Brain microvascular endothelial cell (primary cell): Measurements from ENCODE around the gene BDKRB2.

ENCODE experiments used
- DNase-seq: peaks from one replicate; pipeline ENCODE4 v3.0.0-alpha.2; 2020
- H3K27ac ChIP-seq: fragments of 250-450 bp; sonication (Bioruptor Pico); 2 replicates; pipeline ENCODE4 v1.5.1; 2020; ENCODE audit warnings: mild to moderate bottlenecking, moderate library complexity
- H3K27me3 ChIP-seq: fragments of 250-450 bp; sonication (Bioruptor Pico); replicated peaks from 2 replicates; pipeline ENCODE4 v1.5.1; 2020; ENCODE audit warnings: mild to moderate bottlenecking
- H3K36me3 ChIP-seq: fragments of 250-450 bp; sonication (Bioruptor Pico); replicated peaks from 2 replicates; pipeline ENCODE4 v1.5.1; 2020; ENCODE audit warnings: mild to moderate bottlenecking
- H3K4me3 ChIP-seq: 2 replicates; pipeline ENCODE4 v1.5.1; 2011; ENCODE audit warnings: low read depth, mild to moderate bottlenecking, control low read depth, low read length, moderate library complexity
- in situ Hi-C: cut with HindIII; loops from 2 replicates; pipeline ENCODE4 v1.10.0; 2017; ENCODE audit warnings: low sequenced_read_pairs, low pct_ligation_motif_present
- TF ChIP-seq, protein P1 (sequence below): IDR thresholded peaks from 2 replicates; pipeline ENCODE4 v1.5.1; 2011; ENCODE audit warnings: low read depth, mild to moderate bottlenecking, moderate library complexity, low read length, control low read depth, inconsistent platforms; ENCODE audit errors: missing control alignments

BDKRB2 gene

DNA sequence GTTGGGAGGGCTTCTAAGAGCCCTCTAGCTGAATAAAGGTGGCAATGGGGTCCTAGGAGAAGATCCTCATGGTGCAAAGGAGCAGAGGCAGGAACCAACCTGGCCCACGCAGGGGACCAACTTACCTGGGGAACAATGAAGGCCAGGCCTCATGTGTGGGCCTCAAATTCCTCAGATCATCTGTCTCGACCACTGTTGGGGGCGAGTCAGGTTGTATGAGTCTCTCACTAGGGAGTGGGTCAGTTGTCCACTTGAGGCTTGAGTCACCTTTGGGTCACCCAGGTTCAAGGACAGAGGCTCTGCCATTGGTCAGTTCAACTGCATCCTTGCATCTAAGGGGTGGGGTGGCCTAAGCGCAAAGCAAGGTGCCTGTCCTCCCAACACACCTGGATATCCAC lies 43.7 kb upstream of the BDKRB2 start:
- no peak overlapping the region for H3K4me3 ChIP-seq
- DNase-seq = no peak
- no peak overlapping the region for H3K27ac ChIP-seq
- H3K36me3 ChIP-seq = no peaks in the 10 kb centered on the region
- no peaks in the 10 kb centered on the region for H3K27me3 ChIP-seq
- TF ChIP-seq, protein P1, sequence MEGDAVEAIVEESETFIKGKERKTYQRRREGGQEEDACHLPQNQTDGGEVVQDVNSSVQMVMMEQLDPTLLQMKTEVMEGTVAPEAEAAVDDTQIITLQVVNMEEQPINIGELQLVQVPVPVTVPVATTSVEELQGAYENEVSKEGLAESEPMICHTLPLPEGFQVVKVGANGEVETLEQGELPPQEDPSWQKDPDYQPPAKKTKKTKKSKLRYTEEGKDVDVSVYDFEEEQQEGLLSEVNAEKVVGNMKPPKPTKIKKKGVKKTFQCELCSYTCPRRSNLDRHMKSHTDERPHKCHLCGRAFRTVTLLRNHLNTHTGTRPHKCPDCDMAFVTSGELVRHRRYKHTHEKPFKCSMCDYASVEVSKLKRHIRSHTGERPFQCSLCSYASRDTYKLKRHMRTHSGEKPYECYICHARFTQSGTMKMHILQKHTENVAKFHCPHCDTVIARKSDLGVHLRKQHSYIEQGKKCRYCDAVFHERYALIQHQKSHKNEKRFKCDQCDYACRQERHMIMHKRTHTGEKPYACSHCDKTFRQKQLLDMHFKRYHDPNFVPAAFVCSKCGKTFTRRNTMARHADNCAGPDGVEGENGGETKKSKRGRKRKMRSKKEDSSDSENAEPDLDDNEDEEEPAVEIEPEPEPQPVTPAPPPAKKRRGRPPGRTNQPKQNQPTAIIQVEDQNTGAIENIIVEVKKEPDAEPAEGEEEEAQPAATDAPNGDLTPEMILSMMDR = no peak
- in situ Hi-C loops = no loop called here

DNA sequence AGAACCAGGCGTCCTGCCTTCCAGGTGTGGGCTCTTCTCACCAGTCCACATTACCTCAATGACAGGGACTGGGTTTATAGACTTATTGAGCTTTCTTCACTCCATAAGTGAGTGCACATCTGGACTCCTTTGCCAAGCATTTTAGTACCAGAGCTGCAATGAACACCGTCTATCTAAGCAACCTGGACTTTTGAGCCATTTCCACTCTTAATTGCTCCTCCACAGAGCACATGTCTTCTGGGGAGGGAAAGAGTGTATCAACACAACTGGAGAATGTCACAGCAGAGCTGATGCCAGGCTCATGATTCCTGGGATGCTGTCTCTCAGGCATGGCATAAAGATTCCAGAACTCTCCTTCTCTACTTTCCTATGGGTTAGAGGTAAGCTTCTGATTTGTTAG lies 43.0 kb upstream of the BDKRB2 start:
- H3K27me3 ChIP-seq = no peaks in the 10 kb centered on the region
- no peak overlapping the region for H3K27ac ChIP-seq
- in situ Hi-C loops = no loop called here
- H3K4me3 ChIP-seq = no peak overlapping the region
- H3K36me3 ChIP-seq = no peaks in the 10 kb centered on the region
- TF ChIP-seq, protein P1 = no peak
- no peak for DNase-seq

DNA sequence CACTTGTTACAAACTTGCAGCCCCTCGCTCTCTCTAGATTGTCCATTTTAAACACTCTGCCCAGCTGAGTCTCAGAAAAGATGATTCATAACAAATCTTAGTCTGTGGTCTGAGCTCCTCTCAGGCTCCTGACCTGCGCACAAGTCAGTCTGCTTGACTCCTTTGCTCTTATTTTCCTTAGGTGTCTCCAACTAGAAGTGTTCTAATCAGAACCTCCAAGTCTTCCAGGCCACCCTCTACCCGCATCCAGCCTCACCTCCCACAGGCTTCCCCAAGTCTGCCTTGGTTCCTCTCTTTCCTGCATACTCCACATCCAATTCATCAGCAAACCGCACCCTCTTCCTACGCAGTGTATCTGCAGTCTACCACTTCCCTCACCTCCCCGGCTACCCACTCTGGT lies 42.4 kb upstream of the BDKRB2 start:
- Histone ChIP-seq H3K4me3 (no peak overlapping the region), H3K27ac (no peak overlapping the region), H3K36me3 (no peaks in the 10 kb centered on the region), H3K27me3 (no peaks in the 10 kb centered on the region)
- peak; percentile 12 for DNase-seq
- TF ChIP-seq, protein P1 = no peak
- in situ Hi-C loops = no loop called here

DNA sequence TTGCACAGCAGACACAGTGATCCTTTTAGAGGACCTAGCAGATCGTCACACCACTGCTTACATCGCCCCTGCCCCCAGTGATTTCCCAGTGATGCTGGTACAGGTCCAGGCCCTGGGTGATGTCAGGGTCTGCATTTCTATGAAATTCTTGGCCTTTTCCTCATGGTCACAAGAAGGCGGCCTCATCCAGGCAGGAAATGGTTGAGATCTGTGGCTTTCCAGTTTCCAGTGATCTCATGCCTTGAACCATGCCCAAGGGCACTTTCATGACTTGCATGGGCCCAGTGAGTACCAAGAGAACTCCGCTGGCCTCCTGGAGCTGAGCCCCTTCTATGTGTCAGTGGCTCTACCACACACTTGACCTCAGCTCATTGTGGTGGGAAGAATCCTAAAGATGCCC lies 41.9 kb upstream of the BDKRB2 start:
- peak; percentile 18 for DNase-seq
- no peaks in the 10 kb centered on the region for H3K27me3 ChIP-seq
- no peak overlapping the region for H3K27ac ChIP-seq
- no peak overlapping the region for H3K4me3 ChIP-seq
- H3K36me3 ChIP-seq = no peaks in the 10 kb centered on the region
- TF ChIP-seq, protein P1 = no peak
- in situ Hi-C loops = no loop called here

DNA sequence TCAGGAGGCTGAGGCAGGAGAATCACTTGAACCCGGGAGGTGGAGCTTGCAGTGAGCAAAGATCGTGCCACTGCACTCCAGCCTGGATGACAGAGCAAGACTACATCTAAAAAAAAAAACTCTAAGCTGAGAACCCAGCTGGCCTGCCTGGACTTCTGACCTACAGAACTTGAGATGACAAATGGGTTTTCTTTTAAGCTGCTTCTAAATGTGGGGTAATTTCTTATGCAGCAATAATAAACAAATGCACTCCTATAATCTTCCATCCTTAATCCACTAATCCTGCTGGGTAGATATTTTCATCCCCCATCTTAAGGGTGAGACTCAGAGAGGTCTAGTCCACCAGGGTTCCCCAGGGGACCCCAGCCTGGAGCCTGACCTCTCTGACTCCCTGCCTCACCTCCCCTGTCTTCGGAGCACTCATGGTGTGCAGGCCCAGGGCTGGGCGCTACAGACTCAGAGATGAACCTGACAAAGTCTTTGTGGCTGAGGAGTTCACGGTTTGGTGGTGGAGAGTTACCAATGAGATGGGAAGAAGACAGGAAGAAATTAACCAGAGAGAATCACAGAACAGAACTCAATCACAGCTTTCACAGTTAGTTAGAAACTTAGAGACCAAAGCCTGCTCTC lies 39.7 kb upstream of the BDKRB2 start:
- Histone ChIP-seq H3K27ac (no peak overlapping the region), H3K36me3 (no peaks in the 10 kb centered on the region), H3K27me3 (no peaks in the 10 kb centered on the region), H3K4me3 (no peak overlapping the region)
- TF ChIP-seq, protein P1 = no peak
- in situ Hi-C loops = no loop called here
- DNase-seq = no peak
